Epidermal melanocyte (primary cell): Measurements from ENCODE around the gene PLXNB2.

Experiments
- DNase-seq: peaks from one replicate; pipeline ENCODE4 v3.0.0; 2011; ENCODE audit warnings: low spot score; ENCODE audit not compliant: insufficient read length

PLXNB2 gene

GRCh38 chr22:50253046-50253915, 54.2 kb downstream of the PLXNB2 start:
- DNase-seq = no peak

- peak; percentile 90 for DNase-seq
These were observed 55.1 kb downstream of the PLXNB2 start for GRCh38 chr22:50252082-50253045.

- no peak for DNase-seq
These were observed 55.9 kb downstream of the PLXNB2 start for GRCh38 chr22:50251477-50252081.

GRCh38 chr22:50250555-50251476, 56.6 kb downstream of the PLXNB2 start, which contains the start of gene HDAC10:
HDAC10 (minus strand) TSS chr22:50251265; CDS start chr22:50251032, 233 bp downstream.
- DNase-seq = peak; percentile 81

GRCh38 chr22:50250249-50250554, 57.2 kb downstream of the PLXNB2 start:
- no peak for DNase-seq

GRCh38 chr22:50249341-50250248, 57.9 kb downstream of the PLXNB2 start:
- DNase-seq = no peak

- DNase-seq = no peak
These were observed 59.0 kb downstream of the PLXNB2 start for GRCh38 chr22:50248196-50249081.

GRCh38 chr22:50247748-50248147, 59.7 kb downstream of the PLXNB2 start:
- DNase-seq = no peak

- DNase-seq = no peak
These were observed 60.9 kb downstream of the PLXNB2 start for GRCh38 chr22:50246242-50247175.

GRCh38 chr22:50245214-50246072, 62.0 kb downstream of the PLXNB2 start:
- DNase-seq = no peak

- DNase-seq = peak; percentile 96
These were observed 62.8 kb downstream of the PLXNB2 start, which contains the start of gene TUBGCP6 for GRCh38 chr22:50244420-50245213. TUBGCP6 (minus strand) TSS chr22:50245023; CDS start chr22:50244459, 564 bp downstream.

- no peak for DNase-seq
These were observed 63.6 kb downstream of the PLXNB2 start for GRCh38 chr22:50243685-50244419.

GRCh38 chr22:50242406-50242949, 65.0 kb downstream of the PLXNB2 start:
- DNase-seq = no peak

GRCh38 chr22:50238755-50239154, 68.7 kb downstream of the PLXNB2 start:
- DNase-seq = no peak
